ENCODE results near the gene FOSB.

Gene FOSB

GRCh38 chr19:45442778-45443461 lies 24.9 kb upstream of the FOSB start:
- peak; percentile 15 to 56 (median 32) for DNase-seq

DNA sequence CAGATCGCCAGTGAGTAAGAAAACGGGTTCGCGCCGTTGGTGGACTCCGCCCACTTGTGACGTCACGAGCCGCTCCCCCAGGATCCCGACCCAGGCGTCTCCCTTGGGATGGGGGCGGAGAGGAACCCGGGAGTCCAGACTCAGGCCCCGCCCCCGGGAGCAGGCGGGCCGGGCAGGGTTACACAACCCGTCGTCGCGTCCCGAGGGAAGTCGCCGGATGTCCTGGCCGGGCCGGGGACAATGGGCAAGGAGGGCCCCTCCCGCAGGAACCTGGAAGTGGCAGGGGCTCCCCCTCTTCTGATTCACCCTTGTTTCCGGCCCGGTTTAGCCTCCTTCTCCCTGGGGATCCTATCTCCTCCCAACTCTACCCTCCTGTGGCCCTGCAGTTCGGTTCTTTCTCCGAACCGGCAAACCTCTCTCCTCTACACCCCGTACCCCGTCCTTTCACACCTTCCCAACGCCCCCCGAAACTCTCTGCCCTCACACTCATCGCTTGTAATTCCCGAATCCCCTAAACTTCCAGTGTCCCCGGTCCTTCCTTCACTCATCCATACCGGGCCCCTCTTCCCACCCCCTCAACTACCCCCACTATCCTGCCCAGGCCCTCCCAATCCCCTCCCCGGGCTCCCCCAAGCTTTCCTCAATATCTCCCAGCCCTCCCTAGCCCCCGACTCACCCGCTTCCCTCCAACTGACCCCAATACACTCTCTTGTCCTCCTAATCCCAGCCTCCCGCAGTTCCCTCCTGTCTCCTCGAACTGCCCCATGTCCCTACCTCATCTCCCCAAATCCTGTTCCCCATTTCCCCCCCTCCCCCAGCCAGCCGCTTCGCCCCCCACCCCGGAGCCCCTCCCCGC lies 24.1 kb upstream of the FOSB start:
- DNase-seq: peak; percentile 10 to 56 (median 33)

DNA sequence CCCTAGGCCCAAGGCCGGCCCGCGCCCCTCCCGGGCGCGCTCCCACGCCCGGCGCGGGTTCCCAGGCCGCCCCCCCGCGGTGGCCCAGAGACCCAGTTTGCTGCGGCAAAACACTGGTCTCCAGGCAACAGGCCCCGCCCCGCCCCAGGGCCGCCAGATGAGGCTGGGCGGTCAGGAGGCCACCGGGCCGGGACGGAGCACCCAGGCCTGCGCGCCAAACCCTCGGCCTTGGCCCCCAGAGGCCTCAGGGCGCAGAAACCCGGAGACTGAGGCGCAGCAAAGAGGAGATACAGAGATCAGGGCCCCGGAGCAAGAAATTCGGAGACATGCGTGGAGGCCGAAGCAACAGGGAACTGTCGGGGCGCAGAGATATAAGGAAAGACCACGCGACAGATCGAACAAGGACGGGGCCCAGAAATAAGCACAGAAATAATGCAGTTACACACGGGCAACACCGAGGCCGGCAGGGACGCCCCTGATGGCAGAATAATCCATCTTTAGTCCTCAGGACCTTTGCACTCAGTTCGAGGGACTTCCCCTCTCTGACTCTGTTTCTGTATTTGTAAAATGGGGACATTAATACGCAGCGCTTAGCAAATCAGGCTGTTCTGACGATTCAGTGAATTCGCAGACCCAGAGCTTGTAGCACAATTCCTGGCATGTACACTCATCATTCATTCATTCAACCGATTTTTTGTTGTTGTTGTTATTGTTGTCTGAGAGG lies 23.3 kb upstream of the FOSB start:
- DNase-seq: peak; percentile 50 to 77 (median 64)

GRCh38 chr19:45445139-45445538 lies 22.7 kb upstream of the FOSB start:
- DNase-seq: no peak

DNA sequence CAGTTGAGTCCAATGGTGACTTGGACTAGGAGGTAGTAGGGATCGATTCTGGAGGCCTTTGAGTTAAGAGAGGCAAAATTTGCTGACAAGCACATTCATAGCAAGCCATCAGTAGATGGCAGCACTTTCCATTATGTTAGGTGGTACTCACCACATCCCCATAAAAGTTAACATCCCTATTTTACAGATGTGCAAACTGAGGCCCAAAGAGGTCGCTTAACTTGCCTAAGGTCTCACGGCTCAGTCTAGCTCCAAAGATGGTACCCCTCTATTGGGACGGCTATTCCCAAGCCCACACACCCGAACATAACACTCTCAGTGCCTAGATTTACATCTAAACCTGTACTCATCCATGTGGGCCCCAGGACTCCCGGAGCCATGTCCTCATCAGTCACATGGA lies 21.5 kb upstream of the FOSB start:
- DNase-seq: peak in 1 of 6 experiments; percentile 22

GRCh38 chr19:45446944-45447343 lies 20.9 kb upstream of the FOSB start:
- DNase-seq: no peak

DNA sequence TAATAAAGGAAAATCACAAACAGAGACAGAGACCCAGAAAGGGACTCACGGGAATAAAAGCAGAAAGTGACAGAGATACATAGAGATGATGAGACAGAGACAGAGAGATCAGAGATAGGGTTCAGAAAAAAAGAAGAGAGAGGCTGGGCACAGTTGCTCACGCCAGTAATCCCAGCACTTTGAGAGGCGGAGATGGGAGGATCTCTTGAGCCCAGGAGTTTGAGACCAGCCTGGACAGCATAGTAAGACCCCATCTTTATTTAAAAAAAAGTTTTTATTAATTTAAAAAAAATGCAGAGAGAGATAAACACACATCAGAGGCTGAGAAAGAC lies 19.4 kb upstream of the FOSB start:
- no peak for DNase-seq

DNA sequence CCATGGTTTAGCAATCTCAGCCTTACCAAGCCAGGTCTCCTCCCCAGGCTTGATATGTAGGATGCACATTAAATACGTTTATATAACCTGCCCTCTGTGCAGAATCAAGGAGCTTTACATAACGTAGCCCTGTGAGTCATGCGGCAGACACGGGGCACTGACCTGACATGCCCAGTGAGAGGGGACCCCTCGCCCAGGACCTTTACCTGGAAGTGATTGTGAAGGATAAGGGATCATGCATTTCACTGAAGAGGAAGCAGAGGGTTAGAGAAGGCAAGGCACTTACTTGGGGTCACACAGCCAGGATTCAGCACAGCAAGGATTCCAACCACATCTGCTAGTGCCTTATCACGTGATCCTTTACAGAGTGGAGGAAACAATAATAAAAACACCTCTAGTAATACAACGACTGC lies 18.9 kb upstream of the FOSB start:
- no peak for DNase-seq

- DNase-seq: no peak
Observed at GRCh38 chr19:45450012-45450333, 17.8 kb upstream of the FOSB start.

DNA sequence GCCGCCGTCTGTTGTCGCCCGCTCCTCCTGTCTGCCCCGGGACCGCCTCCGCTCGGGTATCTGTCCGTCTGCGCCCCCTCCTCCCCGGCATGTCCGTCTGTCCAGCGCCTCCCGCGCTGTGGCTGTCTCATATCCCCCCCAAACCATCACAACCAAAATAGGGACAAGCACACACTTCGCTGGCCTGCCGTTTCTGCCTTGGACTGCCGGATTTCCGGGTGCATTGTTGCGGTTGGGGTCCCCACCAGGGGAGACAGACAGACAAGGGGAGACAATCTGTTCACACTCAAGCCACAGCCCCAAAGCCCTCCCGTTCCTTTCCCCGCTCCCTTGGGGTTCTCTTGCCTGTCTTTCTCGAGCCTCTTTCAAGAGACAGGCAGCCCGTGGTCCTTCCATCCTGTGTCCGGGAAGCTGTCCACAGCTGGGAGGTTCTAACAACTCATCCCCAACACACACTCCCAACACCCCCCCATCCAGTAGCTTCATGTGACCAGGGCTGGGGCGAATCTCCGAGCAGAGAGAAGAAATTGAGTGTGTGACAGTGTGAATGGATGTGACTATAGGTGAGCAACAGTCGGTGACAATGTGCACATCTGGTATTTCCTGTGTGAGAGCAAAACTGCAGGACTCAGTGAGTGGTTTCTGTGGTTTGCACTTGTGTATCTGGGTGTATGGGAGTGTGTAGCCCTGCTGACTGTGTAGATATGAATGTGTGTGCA lies 16.5 kb upstream of the FOSB start:
- peak; percentile 60 to 87 (median 77) for DNase-seq

DNA sequence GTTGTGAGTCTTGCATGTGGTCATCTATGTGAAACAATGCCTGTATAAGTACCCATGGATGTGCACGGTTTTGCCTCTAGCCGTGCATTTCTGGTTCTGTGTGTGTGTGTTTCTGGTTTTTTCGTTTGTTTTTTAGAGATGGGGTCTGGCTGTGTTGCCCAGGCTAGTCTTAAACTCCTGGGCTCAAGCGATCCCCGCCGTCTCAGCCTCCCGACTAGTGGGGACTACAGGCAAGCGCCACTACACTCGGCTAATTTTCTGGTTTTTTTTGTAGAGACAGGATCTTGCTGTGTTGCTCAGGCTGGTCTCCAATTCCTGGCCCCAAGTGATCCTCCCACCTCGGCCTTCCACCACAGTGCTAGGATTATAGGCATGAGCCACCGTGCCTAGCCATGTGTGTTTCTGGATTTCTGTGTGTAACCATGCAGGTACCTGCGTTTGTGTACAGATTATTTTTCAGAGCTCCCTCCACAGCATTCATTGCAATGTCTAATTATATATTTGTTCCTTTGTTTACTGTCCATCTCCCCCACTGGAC lies 15.9 kb upstream of the FOSB start:
- DNase-seq: no peak

GRCh38 chr19:45455707-45456499 lies 11.9 kb upstream of the FOSB start:
- peak in 1 of 6 experiments; percentile 28 for DNase-seq

GRCh38 chr19:45456500-45456815 lies 11.3 kb upstream of the FOSB start:
- DNase-seq: no peak

DNA sequence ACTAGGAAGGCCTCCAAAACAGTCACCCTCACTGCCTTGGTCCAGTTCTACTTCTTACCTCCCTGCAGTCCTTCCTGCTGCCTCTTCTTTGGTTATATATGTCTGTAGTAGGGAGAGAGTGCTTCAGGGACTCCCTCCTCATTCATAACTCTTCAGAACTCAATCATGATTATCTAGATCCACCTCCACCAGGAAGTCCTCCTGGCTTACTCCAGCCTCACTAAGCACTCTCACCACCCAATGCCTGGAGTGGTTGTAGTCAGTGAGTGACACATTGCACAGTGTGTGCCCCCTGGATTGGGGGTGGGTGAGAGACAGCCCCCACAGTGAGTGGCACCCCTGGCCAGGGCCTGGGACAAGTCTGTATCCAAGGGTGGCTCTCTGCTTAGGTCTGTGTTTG lies 10.0 kb upstream of the FOSB start:
- DNase-seq: no peak

DNA sequence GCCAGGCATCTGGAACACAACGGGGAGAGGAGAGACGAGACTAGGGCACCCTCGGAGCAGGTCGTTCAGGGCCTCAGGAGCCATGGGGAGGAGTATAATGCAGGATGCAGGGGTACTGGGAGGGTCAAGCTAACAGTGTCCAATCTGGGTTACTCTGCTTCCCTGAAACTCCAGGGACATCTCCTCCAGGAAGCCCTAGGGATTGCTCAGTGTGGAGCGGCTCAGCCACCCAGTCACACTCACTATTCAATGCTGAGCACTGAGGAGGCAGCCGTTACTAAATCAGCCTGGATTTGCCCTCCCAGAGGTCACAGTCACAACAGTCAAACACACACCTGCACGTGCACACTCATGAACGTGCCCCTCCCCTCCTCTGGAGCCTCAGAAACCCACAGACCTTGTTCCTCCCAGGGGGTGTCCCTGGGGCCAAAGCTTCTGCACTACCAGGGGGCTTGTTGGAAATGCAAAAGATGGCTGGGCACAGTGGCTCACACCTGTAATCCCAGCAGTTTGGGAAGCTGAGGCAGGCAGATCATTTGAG lies 6.9 kb upstream of the FOSB start:
- DNase-seq: no peak

DNA sequence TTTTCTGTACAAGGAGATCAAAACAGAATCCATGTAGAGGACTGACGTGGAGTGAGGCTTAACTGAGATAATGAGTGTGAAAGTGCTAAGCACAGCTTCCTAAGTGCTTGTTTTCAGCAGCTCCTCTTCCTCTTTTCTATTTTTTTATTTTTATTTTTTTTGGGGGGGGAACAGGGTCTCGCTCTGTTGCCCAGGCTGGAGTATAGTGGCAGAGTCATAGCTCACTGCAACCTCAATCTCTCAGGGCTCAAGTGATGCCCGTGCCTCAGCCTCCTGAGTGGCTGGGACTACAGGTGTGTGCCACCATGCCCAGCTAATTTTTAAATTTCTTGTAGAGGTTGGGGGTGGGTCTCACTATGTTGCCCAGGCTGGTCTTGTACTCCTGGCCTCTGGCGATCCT lies 5.6 kb upstream of the FOSB start:
- no peak for DNase-seq

GRCh38 chr19:45463241-45463640 lies 4.6 kb upstream of the FOSB start:
- DNase-seq: no peak

DNA sequence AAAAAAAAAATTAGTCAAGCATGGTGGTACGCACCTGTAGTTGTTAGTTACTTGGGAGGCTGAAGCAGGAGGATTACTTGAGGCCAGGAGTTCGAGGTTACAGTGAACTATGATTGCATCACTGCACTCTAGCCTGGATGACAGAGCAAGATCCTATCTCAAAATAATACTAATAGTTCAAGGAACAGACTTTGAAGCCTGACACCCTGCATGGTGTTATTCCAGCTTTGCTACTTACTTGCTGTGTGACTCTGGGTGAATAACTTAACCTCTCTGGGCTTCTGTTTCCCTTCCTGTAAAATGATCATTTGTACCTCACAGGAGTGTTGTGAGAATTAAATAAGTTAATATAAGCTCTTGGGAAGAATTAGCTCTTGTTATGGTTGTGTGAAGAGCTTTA lies 3.5 kb upstream of the FOSB start:
- no peak for DNase-seq

DNA sequence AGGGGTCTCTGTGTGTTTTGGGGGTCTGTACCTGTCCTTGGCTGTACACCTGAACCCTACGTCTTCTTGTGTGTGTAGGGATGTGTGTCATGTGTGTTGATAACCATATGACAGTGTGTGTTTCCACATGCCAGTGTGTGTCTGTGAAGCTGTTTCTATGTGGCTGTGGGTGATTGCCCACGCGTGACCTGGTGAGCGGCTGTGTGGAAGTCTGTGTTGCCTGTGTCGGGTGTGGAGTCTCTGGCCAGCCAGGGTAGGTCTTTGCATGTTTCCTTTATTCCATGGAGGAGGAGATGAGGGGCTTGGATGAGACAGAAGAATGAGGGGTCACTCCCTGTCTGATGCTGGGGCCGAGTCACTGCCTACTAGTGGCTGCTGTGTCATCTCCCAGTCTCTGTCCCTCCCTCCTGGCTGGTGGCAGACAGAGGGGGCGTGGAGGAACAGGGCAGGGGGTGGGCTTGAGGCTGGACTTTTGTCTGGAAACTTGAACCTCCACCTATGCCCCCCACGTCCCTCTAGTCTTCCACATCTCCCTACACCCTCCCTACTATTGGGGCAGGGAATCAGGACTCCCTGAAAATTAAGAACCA lies 2.8 kb upstream of the FOSB start:
- no peak for DNase-seq

DNA sequence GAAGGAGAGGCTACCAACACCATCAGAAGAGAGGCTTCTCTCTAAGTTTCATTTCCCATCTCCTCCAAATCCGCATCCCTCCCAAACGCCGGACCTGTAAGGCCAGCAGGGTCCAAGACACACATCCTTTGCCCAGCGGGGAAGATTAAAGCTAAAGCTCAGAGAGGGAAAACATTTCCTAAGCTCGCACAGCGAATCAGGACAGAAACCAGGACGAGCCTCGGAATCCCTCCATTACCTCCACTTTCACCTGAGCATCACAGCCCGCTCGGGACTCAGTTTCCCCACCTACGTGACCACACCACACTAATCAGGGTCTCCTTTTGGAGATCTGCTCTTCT lies 711 bp upstream of the FOSB start:
- no peak for DNase-seq

DNA sequence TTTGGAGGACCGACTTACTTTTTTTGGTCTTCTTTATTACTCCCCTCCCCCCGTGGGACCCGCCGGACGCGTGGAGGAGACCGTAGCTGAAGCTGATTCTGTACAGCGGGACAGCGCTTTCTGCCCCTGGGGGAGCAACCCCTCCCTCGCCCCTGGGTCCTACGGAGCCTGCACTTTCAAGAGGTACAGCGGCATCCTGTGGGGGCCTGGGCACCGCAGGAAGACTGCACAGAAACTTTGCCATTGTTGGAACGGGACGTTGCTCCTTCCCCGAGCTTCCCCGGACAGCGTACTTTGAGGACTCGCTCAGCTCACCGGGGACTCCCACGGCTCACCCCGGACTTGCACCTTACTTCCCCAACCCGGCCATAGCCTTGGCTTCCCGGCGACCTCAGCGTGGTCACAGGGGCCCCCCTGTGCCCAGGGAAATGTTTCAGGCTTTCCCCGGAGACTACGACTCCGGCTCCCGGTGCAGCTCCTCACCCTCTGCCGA lies 409 bp downstream of the FOSB start:
- DNase-seq: peak in 3 of 6 experiments; percentile 61 to 77 (median 66)

- DNase-seq: peak in 2 of 6 experiments; percentile 66 to 96
Observed at GRCh38 chr19:45468803-45469131, 971 bp downstream of the FOSB start.
